ENCODE data around the gene GFY.

Gene GFY

GRCh38 chr19:49421878-49422202 lies 3.3 kb upstream of the GFY start:
- Histone ChIP-seq H3K27me3 (ENCODE audit: insufficient read depth, low read length) (peaks cover 59% of the 10 kb centered on the region), H3K9me3 (ENCODE audit: insufficient read depth, low read depth, low read length) (no peaks in the 10 kb centered on the region), H3K27ac (ENCODE audit: low read depth, low read length) (no peak overlapping the region), H3K36me3 (ENCODE audit: insufficient read depth, low read length) (no peaks in the 10 kb centered on the region), H3K9ac (ENCODE audit: low read depth, low read length) (no peak overlapping the region), H3K4me1 (ENCODE audit: insufficient read depth, low read length) (peaks cover 20% of the 10 kb centered on the region; the same call in 1 of the 2 replicates), H3K4me3 (ENCODE audit: low read length) (no peak overlapping the region)
- 27% methylated on average over 3 of the region's 3 CpGs for WGBS

GRCh38 chr19:49422407-49423070 lies 2.6 kb upstream of the GFY start:
- 3% methylated on average over 58 of the region's 58 CpGs for WGBS
- peaks cover 65% of the 10 kb centered on the region for H3K27me3 ChIP-seq (ENCODE audit: insufficient read depth, low read length)
- H3K36me3 ChIP-seq (ENCODE audit: insufficient read depth, low read length): no peaks in the 10 kb centered on the region
- H3K4me3 ChIP-seq (ENCODE audit: low read length): peak overlapping the region; percentile 47
- H3K4me1 ChIP-seq (ENCODE audit: insufficient read depth, low read length): peaks cover 24% of the 10 kb centered on the region; the same call in 1 of the 2 replicates
- no peaks in the 10 kb centered on the region for H3K9me3 ChIP-seq (ENCODE audit: insufficient read depth, low read depth, low read length)
- no peak overlapping the region for H3K27ac ChIP-seq (ENCODE audit: low read depth, low read length)
- H3K9ac ChIP-seq (ENCODE audit: low read depth, low read length): no peak overlapping the region

- H3K4me3 ChIP-seq (ENCODE audit: low read length): peak within 1 kb of the TSS; percentile 47
- WGBS: 9% methylated on average over 42 of the region's 42 CpGs
Observed at GRCh38 chr19:49423071-49423984, 1.9 kb upstream of the GFY start, which contains the start of gene PTH2. Gene PTH2 (minus strand): TSS chr19:49423441. CDS start chr19:49423339, 102 bp downstream.

GRCh38 chr19:49423985-49424303 lies 1.2 kb upstream of the GFY start:
- Histone ChIP-seq H3K9me3 (ENCODE audit: insufficient read depth, low read depth, low read length) (no peaks in the 10 kb centered on the region), H3K4me3 (ENCODE audit: low read length) (peak overlapping the region; percentile 24; the same call in 1 of the 2 replicates), H3K4me1 (ENCODE audit: insufficient read depth, low read length) (peaks cover 24% of the 10 kb centered on the region; the same call in 1 of the 2 replicates), H3K27me3 (ENCODE audit: insufficient read depth, low read length) (peaks cover 77% of the 10 kb centered on the region), H3K27ac (ENCODE audit: low read depth, low read length) (no peak overlapping the region), H3K36me3 (ENCODE audit: insufficient read depth, low read length) (no peaks in the 10 kb centered on the region), H3K9ac (ENCODE audit: low read depth, low read length) (no peak overlapping the region)
- WGBS: 7% methylated on average over 3 of the region's 3 CpGs

More at GRCh38 chr19:49423071-49423984, 1.9 kb upstream of the GFY start, which contains the start of gene PTH2:
- Histone ChIP-seq H3K9ac (ENCODE audit: low read depth, low read length) (no peak within 1 kb of the TSS), H3K4me1 (ENCODE audit: insufficient read depth, low read length) (peaks cover 24% of the 10 kb centered on the region; the same call in 1 of the 2 replicates), H3K36me3 (ENCODE audit: insufficient read depth, low read length) (no peaks in the 10 kb centered on the region), H3K27ac (ENCODE audit: low read depth, low read length) (no peak within 1 kb of the TSS), H3K27me3 (ENCODE audit: insufficient read depth, low read length) (peaks cover 72% of the 10 kb centered on the region), H3K9me3 (ENCODE audit: insufficient read depth, low read depth, low read length) (no peaks in the 10 kb centered on the region)

- 3% methylated on average over 30 of the region's 30 CpGs for WGBS
- Histone ChIP-seq H3K4me3 (ENCODE audit: low read length) (peak overlapping the region; percentile 39), H3K9ac (ENCODE audit: low read depth, low read length) (no peak overlapping the region)
Observed at GRCh38 chr19:49425922-49426592, 869 bp downstream of the GFY start.

GRCh38 chr19:49427339-49427738 lies 2.2 kb downstream of the GFY start:
- 65% methylated on average over 12 of the region's 12 CpGs for WGBS
- Histone ChIP-seq H3K36me3 (ENCODE audit: insufficient read depth, low read length) (no peaks in the 10 kb centered on the region), H3K27ac (ENCODE audit: low read depth, low read length) (no peak overlapping the region), H3K9me3 (ENCODE audit: insufficient read depth, low read depth, low read length) (no peaks in the 10 kb centered on the region), H3K4me3 (ENCODE audit: low read length) (no peak overlapping the region), H3K4me1 (ENCODE audit: insufficient read depth, low read length) (peaks cover 18% of the 10 kb centered on the region; the same call in 1 of the 2 replicates), H3K9ac (ENCODE audit: low read depth, low read length) (no peak overlapping the region), H3K27me3 (ENCODE audit: insufficient read depth, low read length) (peaks cover 91% of the 10 kb centered on the region)

More at GRCh38 chr19:49425922-49426592, 869 bp downstream of the GFY start:
- Histone ChIP-seq H3K36me3 (ENCODE audit: insufficient read depth, low read length) (no peaks in the 10 kb centered on the region), H3K9me3 (ENCODE audit: insufficient read depth, low read depth, low read length) (no peaks in the 10 kb centered on the region), H3K27ac (ENCODE audit: low read depth, low read length) (no peak overlapping the region), H3K27me3 (ENCODE audit: insufficient read depth, low read length) (peaks cover 91% of the 10 kb centered on the region), H3K4me1 (ENCODE audit: insufficient read depth, low read length) (peaks cover 18% of the 10 kb centered on the region; the same call in 1 of the 2 replicates)

GRCh38 chr19:49427855-49428546 lies 2.8 kb downstream of the GFY start:
- Histone ChIP-seq H3K9ac (ENCODE audit: low read depth, low read length) (peak overlapping the region; percentile 51; the same call in 1 of the 2 replicates), H3K9me3 (ENCODE audit: insufficient read depth, low read depth, low read length) (no peaks in the 10 kb centered on the region), H3K4me3 (ENCODE audit: low read length) (peak overlapping the region; percentile 52), H3K36me3 (ENCODE audit: insufficient read depth, low read length) (no peaks in the 10 kb centered on the region), H3K4me1 (ENCODE audit: insufficient read depth, low read length) (peaks cover 18% of the 10 kb centered on the region; the same call in 1 of the 2 replicates), H3K27me3 (ENCODE audit: insufficient read depth, low read length) (peaks cover 91% of the 10 kb centered on the region), H3K27ac (ENCODE audit: low read depth, low read length) (no peak overlapping the region; the same call in 1 of the 2 replicates)
- WGBS: 1% methylated on average over 45 of the region's 45 CpGs

- Histone ChIP-seq H3K36me3 (ENCODE audit: insufficient read depth, low read length) (no peaks in the 10 kb centered on the region), H3K4me3 (ENCODE audit: low read length) (peak overlapping the region; percentile 52), H3K4me1 (ENCODE audit: insufficient read depth, low read length) (peaks cover 19% of the 10 kb centered on the region; the same call in 1 of the 2 replicates), H3K27ac (ENCODE audit: low read depth, low read length) (no peak overlapping the region), H3K9me3 (ENCODE audit: insufficient read depth, low read depth, low read length) (no peaks in the 10 kb centered on the region), H3K27me3 (ENCODE audit: insufficient read depth, low read length) (peaks cover 91% of the 10 kb centered on the region), H3K9ac (ENCODE audit: low read depth, low read length) (no peak overlapping the region)
- 14% methylated on average over 29 of the region's 29 CpGs for WGBS
Observed at GRCh38 chr19:49428547-49429451, 3.6 kb downstream of the GFY start.

GRCh38 chr19:49430172-49430677 lies 5.0 kb downstream of the GFY start:
- H3K36me3 ChIP-seq (ENCODE audit: insufficient read depth, low read length): no peaks in the 10 kb centered on the region
- H3K4me1 ChIP-seq (ENCODE audit: insufficient read depth, low read length): peaks cover 18% of the 10 kb centered on the region; the same call in 1 of the 2 replicates
- H3K27me3 ChIP-seq (ENCODE audit: insufficient read depth, low read length): peaks cover 86% of the 10 kb centered on the region
- H3K4me3 ChIP-seq (ENCODE audit: low read length): no peak overlapping the region
- 76% methylated on average over 9 of the region's 9 CpGs for WGBS
- H3K9ac ChIP-seq (ENCODE audit: low read depth, low read length): no peak overlapping the region
- no peaks in the 10 kb centered on the region for H3K9me3 ChIP-seq (ENCODE audit: insufficient read depth, low read depth, low read length)
- H3K27ac ChIP-seq (ENCODE audit: low read depth, low read length): no peak overlapping the region

Data from HUES64 (cell line).